Neutrophil (primary cell): ENCODE measurements around the gene LRRC41.
A peak's percentile ranks its signal among the peaks of the same experiment; 100 is the strongest.
"Not testable (repeated sequence)": the region's sequence is repeated elsewhere in the genome, so short reads cannot be mapped to it uniquely, and the experiment has no call there.

Experiments
- H3K27ac ChIP-seq: fragments of 200-600 bp; sonication (generic); 2 replicates; pipeline ENCODE4 v1.5.1; 2016; ENCODE audit warnings: mild to moderate bottlenecking, moderate library complexity
- H3K27me3 ChIP-seq: fragments of 200-600 bp; sonication (generic); 2 replicates; pipeline ENCODE4 v1.6.0; 2016; ENCODE audit warnings: mild to moderate bottlenecking
- H3K36me3 ChIP-seq: fragments of 200-600 bp; sonication (generic); 2 replicates; pipeline ENCODE4 v1.5.1; 2017
- H3K4me1 ChIP-seq, 2 experiments: fragments of 200-600 bp in 1 of 2; sonication (generic) in 1 of 2; 1 replicate in 1 of 2; 2 replicates in 1 of 2; pipeline versions ENCODE4 v1.5.1 to v1.6.1; 2013 to 2016; ENCODE audit warnings: low read depth in 1 of 2, low read length in 1 of 2, mild to moderate bottlenecking in 1 of 2, moderate library complexity in 1 of 2; ENCODE audit not compliant: control insufficient read depth in 1 of 2, insufficient read depth in 1 of 2
- H3K4me3 ChIP-seq, 2 experiments: fragments of 200-600 bp in 1 of 2; sonication (generic) in 1 of 2; 1 replicate in 1 of 2; 2 replicates in 1 of 2; pipeline ENCODE4 v1.5.1; 2013 to 2016; ENCODE audit warnings: low read depth in 1 of 2, low read length in 1 of 2, mild to moderate bottlenecking in 1 of 2, moderate library complexity in 1 of 2
- H3K9me3 ChIP-seq: fragments of 200-600 bp; sonication (generic); 2 replicates; pipeline ENCODE4 v1.5.1; 2016
- CTCF ChIP-seq: fragments of 200-600 bp; sonication (generic); IDR thresholded peaks from 2 replicates; pipeline ENCODE4 v1.5.1; 2016; ENCODE audit warnings: antibody characterized with exemption

The LRRC41 gene

GRCh38 chr1:46247436-46248121 lies 55.8 kb downstream of the LRRC41 start, which contains the start of gene RAD54L:
TSS of gene RAD54L (plus strand) at chr1:46247763. CDS start at chr1:46248406, 643 bp downstream.
- Histone ChIP-seq H3K4me1 (peaks cover 21 to 22% of the 10 kb centered on the region in 2 experiments), H3K36me3 (peaks cover 8% of the 10 kb centered on the region), H3K4me3 (peak within 1 kb of the TSS; percentile 82 to 84), H3K9me3 (no peaks in the 10 kb centered on the region), H3K27ac (peak within 1 kb of the TSS; percentile 52), H3K27me3 (no peaks in the 10 kb centered on the region)
- peak; percentile 28 for TF ChIP-seq CTCF

GRCh38 chr1:46246548-46247435 lies 56.6 kb downstream of the LRRC41 start:
- H3K4me3 ChIP-seq, result peak overlapping the region; percentile 82 to 84
- TF ChIP-seq CTCF, result no peak
- peaks cover 21 to 22% of the 10 kb centered on the region in 2 experiments for H3K4me1 ChIP-seq
- peaks cover 6% of the 10 kb centered on the region for H3K36me3 ChIP-seq
- no peaks in the 10 kb centered on the region for H3K27me3 ChIP-seq
- H3K27ac ChIP-seq, result peak overlapping the region; percentile 52
- no peaks in the 10 kb centered on the region for H3K9me3 ChIP-seq

- not testable (repeated sequence) for H3K27me3 ChIP-seq, H3K27ac ChIP-seq, H3K9me3 ChIP-seq, H3K36me3 ChIP-seq, H3K4me3 ChIP-seq
- peaks cover 21 to 22% of the 10 kb centered on the region in 2 experiments for H3K4me1 ChIP-seq
These were observed 57.3 kb downstream of the LRRC41 start for GRCh38 chr1:46246136-46246535.

GRCh38 chr1:46244656-46245371 lies 58.6 kb downstream of the LRRC41 start:
- Histone ChIP-seq H3K4me3 (no peak overlapping the region), H3K27me3 (no peaks in the 10 kb centered on the region), H3K9me3 (no peaks in the 10 kb centered on the region), H3K4me1 (peaks cover 21 to 22% of the 10 kb centered on the region in 2 experiments), H3K36me3 (no peaks in the 10 kb centered on the region), H3K27ac (no peak overlapping the region)
- TF ChIP-seq CTCF, result no peak

- not testable (repeated sequence) for H3K9me3 ChIP-seq, H3K27ac ChIP-seq, H3K4me3 ChIP-seq, H3K36me3 ChIP-seq, H3K27me3 ChIP-seq
- H3K4me1 ChIP-seq, result peaks cover 21 to 22% of the 10 kb centered on the region in 2 experiments
These were observed 59.6 kb downstream of the LRRC41 start for GRCh38 chr1:46243831-46244230.

- H3K36me3 ChIP-seq, result no peaks in the 10 kb centered on the region
- no peak overlapping the region for H3K4me3 ChIP-seq
- H3K27ac ChIP-seq, result no peak overlapping the region
- H3K4me1 ChIP-seq, result peaks cover 13 to 15% of the 10 kb centered on the region in 2 experiments
- H3K9me3 ChIP-seq, result no peaks in the 10 kb centered on the region
- H3K27me3 ChIP-seq, result no peaks in the 10 kb centered on the region
- TF ChIP-seq CTCF, result no peak
These were observed 60.5 kb downstream of the LRRC41 start for GRCh38 chr1:46242918-46243317.

GRCh38 chr1:46241733-46242132 lies 61.7 kb downstream of the LRRC41 start:
- H3K9me3 ChIP-seq, H3K4me1 ChIP-seq, H3K4me3 ChIP-seq, H3K27ac ChIP-seq, H3K27me3 ChIP-seq, H3K36me3 ChIP-seq: not testable (repeated sequence)

GRCh38 chr1:46238865-46239264 lies 64.6 kb downstream of the LRRC41 start:
- H3K4me3 ChIP-seq, H3K27ac ChIP-seq, H3K27me3 ChIP-seq, H3K4me1 ChIP-seq, H3K36me3 ChIP-seq: not testable (repeated sequence)
- H3K9me3 ChIP-seq, result peaks cover 11% of the 10 kb centered on the region
